GM21529 (cell line): Measurements from ENCODE around the gene PAPPA.

Experiments
- ATAC-seq: cut with Tn5 transposase; IDR thresholded peaks from one replicate; pipeline ENCODE4 v1.9.1; 2021; ENCODE audit not compliant: unreplicated experiment

PAPPA gene

GRCh38 chr9:116270546-116270945 lies 117.0 kb downstream of the PAPPA start:
- no peak for ATAC-seq

- no peak for ATAC-seq
Measured at GRCh38 chr9:116271340-116271739, 117.7 kb downstream of the PAPPA start.

GRCh38 chr9:116271991-116272390 lies 118.4 kb downstream of the PAPPA start:
- ATAC-seq = no peak

- ATAC-seq = no peak
Measured at GRCh38 chr9:116274293-116274692, 120.7 kb downstream of the PAPPA start.

GRCh38 chr9:116275418-116276195 lies 122.0 kb downstream of the PAPPA start:
- no peak for ATAC-seq

GRCh38 chr9:116276196-116276493 lies 122.6 kb downstream of the PAPPA start:
- ATAC-seq = no peak

GRCh38 chr9:116276651-116277121 lies 123.1 kb downstream of the PAPPA start:
- no peak for ATAC-seq

GRCh38 chr9:116278326-116278725 lies 124.7 kb downstream of the PAPPA start:
- no peak for ATAC-seq

- ATAC-seq = no peak
Measured at GRCh38 chr9:116279230-116279629, 125.6 kb downstream of the PAPPA start.

GRCh38 chr9:116280529-116280928 lies 126.9 kb downstream of the PAPPA start:
- ATAC-seq = no peak

- no peak for ATAC-seq
Measured at GRCh38 chr9:116282597-116282996, 129.0 kb downstream of the PAPPA start.

GRCh38 chr9:116284518-116284917 lies 130.9 kb downstream of the PAPPA start:
- no peak for ATAC-seq

- ATAC-seq = no peak
Measured at GRCh38 chr9:116285320-116285719, 131.7 kb downstream of the PAPPA start.

- ATAC-seq = no peak
Measured at GRCh38 chr9:116286297-116286696, 132.7 kb downstream of the PAPPA start.

- no peak for ATAC-seq
Measured at GRCh38 chr9:116287721-116288120, 134.1 kb downstream of the PAPPA start.

GRCh38 chr9:116288658-116289057 lies 135.1 kb downstream of the PAPPA start:
- ATAC-seq = no peak

GRCh38 chr9:116297346-116297745 lies 143.8 kb downstream of the PAPPA start:
- no peak for ATAC-seq

GRCh38 chr9:116298249-116298648 lies 144.7 kb downstream of the PAPPA start:
- no peak for ATAC-seq

GRCh38 chr9:116298878-116299391 lies 145.3 kb downstream of the PAPPA start:
- ATAC-seq = no peak

- no peak for ATAC-seq
Measured at GRCh38 chr9:116300360-116300870, 146.8 kb downstream of the PAPPA start.

- ATAC-seq = no peak
Measured at GRCh38 chr9:116303270-116303669, 149.7 kb downstream of the PAPPA start.

- ATAC-seq = no peak
Measured at GRCh38 chr9:116303886-116304538, 150.4 kb downstream of the PAPPA start.
